GM19240 (cell line): ENCODE data around the gene RNU5D-1.
"Not testable (repeated sequence)": the region's sequence is repeated elsewhere in the genome, so short reads cannot be mapped to it uniquely, and the experiment has no call there.

ENCODE experiments used
- DNase-seq: peaks from one replicate; pipeline ENCODE4 v3.0.0; 2011; ENCODE audit warnings: low spot score; ENCODE audit not compliant: insufficient read length

Gene RNU5D-1

DNA sequence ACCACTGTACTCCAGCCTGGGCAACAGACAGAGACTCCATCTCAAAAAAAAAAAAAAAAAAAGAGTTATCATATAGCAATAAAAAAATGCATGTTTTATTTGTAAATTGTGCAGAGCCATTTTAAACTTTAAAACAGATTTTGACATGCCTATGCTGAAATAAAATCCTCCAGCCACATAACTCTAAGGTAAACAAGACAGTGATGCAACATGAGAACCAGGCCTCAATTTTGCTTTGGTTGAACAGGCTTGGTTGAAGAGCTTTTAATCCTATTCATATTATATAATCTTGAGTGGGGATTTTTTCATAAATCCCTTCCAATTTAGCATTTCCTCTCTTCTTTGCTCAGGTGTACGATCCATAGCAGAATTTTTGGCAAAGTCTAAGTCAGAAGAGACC lies 30.4 kb downstream of the RNU5D-1 start:
- DNase-seq: no peak

DNA sequence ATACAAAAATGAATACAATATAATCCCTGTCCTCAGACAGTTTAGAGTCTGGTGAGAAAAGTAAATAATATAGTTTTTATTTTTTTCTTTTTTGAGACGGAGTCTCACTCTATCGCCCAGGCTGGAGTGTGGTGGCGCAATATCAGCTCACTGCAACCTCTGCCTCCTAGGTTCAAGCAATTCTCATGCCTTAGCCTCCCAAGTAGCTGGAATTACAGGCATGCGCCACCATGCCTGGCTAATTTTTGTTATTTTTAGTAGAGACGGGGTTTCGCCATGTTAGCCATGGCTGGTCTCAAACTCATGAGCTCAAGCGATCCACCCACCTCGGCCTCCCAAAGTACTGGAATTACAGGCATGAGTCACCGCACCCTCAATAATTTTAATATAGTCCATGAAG lies 31.6 kb downstream of the RNU5D-1 start:
- not testable (repeated sequence) for DNase-seq

DNA sequence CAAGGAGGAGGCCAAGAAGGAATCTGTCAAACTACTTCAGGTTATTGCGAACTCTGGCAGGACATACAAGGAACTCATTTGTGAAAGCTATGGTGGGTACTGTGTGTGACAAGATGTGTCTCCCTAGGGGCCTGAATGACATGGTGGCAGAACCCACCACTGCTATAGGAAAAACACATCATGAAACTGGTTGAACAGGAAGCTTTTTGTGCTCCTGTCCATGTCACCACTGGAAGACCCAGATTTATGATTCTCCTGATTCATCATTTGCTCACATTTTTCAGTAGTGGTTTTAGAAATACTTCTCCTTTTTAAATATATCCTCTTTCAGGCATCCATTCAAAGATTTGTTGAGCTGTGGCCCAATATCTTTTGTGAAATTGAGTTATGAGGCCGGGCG lies 32.8 kb downstream of the RNU5D-1 start:
- DNase-seq: no peak

DNA sequence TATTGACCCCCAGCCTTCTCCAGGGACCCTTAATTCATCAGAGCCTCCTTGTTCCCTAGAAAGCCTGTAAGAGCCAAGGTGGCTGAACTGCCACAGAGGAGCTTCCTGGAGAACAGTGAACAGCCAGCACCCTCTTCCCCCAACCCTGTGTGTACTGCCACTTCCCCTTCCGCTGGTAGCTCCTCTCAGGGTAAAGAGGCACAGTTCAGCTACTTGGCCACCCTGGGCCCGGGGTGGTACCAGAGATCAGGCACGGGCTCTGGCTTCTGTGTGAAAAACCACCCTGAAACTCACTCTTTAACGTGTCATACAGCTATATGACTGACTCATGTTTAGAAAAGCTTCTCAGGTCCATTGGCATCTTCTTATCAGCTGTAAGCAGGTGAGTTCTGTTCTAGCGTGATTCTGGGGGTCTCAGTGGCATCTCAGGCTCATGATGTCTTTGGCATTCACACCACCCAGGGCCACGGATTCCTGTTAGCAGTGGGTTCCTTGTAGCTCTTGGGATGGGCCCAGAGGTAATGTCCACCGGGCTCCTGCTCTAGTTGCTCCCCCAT lies 34.1 kb downstream of the RNU5D-1 start:
- DNase-seq: no peak

DNA sequence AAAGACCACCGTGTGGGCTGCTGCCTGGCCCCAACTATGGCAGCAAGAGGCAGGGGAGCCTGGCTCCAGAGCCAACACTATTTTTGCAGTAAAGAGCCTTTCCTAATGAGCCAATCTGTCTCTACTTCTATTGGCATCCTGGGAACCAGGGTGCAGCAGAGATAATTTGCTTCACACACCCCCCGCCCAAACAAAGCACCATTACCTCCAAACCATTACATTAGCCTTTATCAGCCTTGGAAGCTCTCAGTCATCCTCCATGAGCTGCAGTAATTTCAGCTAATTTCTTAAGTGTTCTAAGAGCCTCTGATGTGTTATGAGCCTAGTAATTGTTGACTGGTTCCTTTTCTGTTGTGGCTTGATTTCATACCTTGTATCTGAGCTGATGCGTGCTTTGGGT lies 34.9 kb downstream of the RNU5D-1 start:
- DNase-seq: no peak

DNA sequence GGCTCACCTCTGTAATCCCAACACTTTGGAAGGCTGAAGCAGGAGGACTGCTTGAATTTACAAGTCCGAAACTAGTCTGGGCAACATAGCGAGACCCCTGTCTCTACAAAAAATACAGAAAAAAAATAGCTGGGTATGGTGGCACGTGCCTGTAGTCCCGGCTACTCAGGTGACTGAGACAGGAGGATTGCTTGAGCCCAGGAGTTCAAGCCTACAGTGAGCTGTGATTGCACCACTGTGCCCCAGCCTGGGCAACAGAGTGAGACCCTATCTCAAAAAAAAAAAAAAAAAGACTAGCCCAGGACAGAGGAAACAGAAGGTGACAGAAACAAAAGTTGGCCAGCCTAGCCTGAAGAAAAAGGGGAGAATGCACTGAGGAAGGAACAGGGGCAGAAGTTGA lies 35.3 kb downstream of the RNU5D-1 start:
- no peak for DNase-seq

DNA sequence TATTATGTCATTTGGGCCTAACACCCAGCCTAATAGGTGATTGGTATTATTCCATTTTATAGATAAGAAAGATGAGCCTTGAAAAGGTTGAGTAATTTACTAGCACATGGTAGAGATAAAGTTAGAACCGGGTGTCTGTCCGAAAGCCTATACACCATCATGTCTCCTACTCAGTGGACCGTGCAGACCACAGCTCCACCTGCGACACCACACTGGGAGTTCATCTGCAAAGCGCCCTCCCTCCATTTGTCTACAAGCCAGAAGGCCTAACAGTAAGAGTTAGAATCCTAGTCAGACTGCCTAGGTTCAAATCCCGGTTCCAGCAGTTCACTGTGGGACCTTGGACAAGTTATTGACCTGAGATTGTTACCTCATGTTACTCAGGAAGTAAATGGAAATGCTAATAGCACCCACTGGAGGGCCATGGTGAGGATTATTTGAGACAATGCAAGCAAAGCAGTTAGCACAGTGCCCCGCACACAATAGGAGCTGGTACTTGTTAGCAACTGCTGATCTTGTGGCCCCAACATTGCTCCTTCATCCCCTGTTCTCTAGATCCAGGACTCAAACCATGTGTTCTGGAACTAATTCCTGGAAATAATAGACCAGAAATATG lies 36.0 kb downstream of the RNU5D-1 start:
- DNase-seq: peak; percentile 50

DNA sequence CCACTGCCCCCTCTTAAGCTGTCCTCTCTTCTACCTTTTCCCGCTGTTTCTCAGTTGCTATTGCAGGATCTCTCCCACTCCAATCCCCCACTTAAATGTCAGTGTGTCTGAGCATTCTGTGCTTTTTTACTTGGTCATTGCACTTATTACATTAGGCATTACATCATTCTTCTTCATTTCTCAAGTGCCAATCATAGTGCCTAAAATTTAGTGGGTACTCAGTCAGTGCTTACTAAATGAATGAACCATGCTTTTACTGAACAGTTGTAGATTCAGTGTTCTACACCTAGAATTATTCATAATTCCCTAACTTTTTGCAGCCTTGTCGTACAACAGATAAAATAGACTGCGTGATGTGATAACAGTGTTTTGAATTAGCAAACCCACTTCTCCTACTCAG lies 37.1 kb downstream of the RNU5D-1 start:
- DNase-seq: no peak

DNA sequence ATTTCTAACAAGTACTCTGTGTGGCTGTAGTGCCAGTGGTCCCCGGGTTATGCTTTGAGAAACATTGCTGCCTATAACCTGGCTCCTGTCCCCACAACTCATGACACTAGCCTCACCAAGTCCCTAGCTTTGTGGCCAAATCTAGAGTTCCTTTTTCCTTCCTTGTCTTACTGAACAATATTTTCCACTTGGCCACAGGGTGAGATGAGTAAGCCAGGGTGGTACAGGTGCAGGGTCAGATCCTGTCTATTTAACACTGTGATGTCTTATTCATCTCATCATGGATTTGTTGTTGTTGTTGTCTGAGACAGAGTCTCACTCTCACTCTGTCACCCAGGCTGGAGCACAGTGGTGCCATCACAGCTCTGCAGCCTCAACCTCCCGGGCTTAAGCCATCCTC lies 37.8 kb downstream of the RNU5D-1 start:
- no peak for DNase-seq

DNA sequence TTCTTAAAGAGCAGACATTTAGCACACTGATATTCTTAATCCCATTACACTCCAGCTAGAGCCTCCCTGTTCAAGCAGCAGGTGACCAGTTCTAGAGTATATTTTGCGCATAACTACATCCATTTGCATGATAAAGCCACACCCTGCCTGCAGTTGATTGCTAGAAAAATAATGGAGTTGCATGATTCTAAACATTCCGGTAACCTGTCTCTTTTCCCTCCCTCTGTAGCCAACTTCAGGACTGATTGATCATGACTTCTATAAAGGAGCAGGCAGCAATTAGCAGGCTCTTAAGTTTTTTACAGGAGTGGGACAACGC lies 41.6 kb downstream of the RNU5D-1 start:
- DNase-seq: no peak

DNA sequence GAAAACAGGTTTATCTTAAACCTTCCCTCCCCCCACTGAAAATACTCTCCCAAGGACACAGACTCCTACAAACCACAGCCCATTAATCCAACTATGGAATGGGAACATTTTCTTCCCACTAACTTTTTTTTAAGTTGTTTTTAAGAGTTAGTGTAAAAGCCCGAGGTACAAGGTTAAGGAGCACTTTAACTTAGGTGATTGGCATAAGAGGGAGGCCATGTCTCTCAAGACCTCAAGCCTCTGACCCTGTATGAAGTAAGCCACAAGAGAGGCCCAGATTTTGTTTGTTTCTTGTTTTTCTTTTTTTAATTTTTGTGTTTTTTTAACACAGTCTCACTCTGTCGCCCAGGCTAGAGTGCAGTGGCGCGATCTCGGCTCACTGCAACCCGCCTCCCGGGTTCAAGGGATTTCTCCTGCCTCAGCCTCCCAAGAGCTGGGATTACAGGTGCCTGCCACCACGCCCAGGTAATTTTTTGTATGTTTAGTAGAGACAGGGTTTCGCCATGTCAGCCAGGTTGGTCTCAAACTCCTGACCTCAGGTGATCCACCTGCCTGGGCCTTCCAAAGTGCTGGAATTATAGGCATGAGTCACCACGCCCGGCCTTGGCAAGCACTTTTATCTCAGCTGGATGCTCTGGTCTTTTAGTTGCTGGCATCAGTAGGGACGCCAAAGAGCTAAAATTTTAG lies 42.1 kb downstream of the RNU5D-1 start:
- DNase-seq: no peak

DNA sequence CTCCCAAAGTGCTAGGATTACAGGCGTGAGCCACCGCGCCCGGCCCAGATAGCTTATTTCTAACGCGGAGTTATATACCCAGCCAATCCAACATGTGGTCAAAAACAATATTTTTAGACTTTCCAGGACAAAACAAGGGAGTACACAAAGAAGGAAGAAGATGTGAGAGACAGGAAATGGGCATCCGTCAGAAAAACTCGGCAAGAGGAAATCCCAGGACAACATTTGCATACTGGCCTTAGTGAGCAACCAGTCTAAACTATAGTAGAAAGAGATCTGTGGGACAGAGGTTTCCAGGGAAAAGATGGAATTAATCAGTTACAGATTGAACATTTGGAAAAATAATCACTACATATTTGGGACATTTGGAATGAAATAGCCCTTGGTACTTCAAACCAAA lies 45.1 kb downstream of the RNU5D-1 start:
- DNase-seq: no peak

DNA sequence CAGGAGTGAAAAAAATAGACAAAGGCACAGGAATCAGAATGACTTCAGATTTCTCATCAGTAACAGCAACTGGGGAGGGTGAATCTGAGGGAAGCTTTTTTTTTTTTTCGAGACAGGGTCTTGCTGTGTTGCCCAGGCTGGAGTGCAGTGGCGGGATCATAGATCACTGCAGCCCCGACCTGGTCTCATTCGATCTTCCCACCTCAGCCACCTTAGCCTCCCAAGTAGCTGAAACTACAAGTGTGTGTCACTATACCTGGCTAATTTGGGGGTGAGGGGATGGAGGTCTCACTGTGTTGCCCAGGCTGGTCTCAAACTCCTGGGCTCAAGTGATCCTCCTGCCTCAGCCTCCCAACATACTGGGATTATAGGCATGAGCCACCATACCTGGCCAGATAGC lies 45.8 kb downstream of the RNU5D-1 start:
- no peak for DNase-seq

DNA sequence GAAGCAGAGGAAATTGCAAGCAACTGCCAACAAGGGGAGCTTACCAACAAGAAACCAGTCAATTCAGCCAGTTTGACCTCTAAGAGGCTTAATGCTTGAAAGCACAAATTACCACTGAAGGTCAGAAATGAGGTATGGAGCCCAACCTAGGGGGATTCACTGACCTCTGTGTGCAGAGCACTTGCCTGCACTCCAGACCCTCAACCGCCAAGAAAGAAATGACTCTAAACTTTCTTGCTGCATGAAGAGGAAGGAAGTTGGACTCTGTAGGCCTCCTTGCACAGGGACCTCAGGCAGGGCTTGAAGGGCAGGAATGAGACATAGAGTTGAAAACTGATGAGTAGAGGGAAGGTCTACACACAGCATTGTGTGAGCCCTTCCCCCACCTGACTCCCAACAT lies 46.4 kb downstream of the RNU5D-1 start:
- peak; percentile 55 for DNase-seq

DNA sequence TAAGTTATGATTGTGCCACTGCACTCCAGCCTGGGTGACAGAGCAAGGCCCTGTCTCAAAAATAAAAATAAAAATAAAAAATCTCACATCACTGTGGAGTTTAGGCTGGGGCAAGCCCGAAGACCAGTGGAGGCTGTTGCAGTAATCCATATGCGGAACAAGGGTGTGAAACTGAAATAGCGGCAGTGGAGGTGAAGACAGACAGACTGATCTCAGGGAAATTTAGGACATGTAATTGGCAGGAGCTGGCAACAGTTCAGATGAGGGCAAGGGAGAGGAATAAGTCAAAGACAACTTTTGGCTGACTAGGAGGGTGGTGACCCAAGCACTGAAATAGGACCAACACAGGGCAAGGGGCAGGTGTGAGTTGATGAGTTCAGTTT lies 48.1 kb downstream of the RNU5D-1 start:
- DNase-seq: no peak

DNA sequence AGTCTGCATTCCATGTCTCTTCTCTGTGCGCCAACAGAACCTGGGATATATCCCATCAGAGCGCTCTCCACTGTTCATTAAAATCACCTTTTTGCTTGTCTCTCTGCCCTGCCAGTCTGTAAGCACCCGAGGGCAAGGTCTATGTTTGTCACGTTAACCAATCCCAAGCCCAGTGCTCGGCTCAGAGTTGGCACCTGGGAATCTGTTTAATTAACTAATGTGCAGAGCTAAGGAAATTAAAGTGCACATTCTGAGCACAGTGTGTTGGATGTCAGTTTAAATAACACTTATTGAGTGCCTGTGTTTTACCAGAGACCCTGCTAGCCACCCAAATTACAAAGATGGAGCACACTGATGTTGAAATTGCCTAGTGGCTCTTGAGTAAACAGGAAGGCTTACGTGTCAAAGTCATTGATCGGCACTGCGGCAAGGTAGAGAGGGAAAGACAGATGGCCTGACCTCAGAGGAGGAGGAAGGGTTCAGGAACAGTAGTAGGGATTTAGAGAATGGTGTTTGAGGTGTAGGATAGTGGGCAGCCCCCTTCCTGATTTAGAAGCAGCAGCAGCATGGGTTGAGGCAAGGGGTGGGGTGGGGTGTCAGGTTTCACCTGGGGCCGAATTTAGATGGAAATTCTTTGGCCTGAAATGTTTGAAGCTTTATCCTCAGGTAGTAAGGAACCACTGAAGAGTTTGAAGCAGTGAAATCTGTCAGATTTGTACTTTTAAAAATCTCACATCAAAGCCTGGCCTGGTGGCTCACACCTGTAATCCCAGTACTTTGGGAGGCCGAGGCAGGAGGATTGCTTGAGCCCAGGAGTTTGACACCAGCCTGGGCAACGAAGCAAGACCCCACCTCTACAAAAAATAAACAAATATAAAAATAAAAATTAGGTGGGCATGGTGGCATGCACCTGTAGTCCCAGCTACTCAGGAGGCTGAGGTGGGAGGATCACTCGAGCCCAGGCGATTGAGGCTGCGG lies 48.8 kb downstream of the RNU5D-1 start:
- no peak for DNase-seq
